Esophagus muscularis mucosa (tissue), 4 donors: ENCODE data around the gene PLPPR2. TPM values are rescaled to one million over a fixed set of nuclear protein-coding genes. Genes with fewer than 3 reads are reported as not detected.
"Not testable (repeated sequence)": the region's sequence is repeated elsewhere in the genome, so short reads cannot be mapped to it uniquely, and the experiment has no call there.

Source experiments
- DNase-seq: peaks from one replicate; pipeline ENCODE4 v3.0.0-alpha.2; 2017; ENCODE audit errors: extremely low spot score
- H3K27ac ChIP-seq, 4 donors: fragments of 200-600 bp; sonication (generic); replicated peaks in 1 of 4; 1 replicate in 3 of 4; 2 replicates in 1 of 4; pipeline ENCODE4 v1.5.1; 2016 to 2019; ENCODE audit warnings: mild to moderate bottlenecking in 1 of 4
- H3K27me3 ChIP-seq, 4 donors: fragments of 200-600 bp; sonication (generic); one replicate each; pipeline versions ENCODE4 v1.5.1 to v1.6.0; 2016 to 2019
- H3K36me3 ChIP-seq, 4 donors: fragments of 200-600 bp; sonication (generic); one replicate each; pipeline ENCODE4 v1.5.1; 2016 to 2019
- H3K4me1 ChIP-seq, 4 donors: fragments of 200-600 bp; sonication (generic); one replicate each; pipeline ENCODE4 v1.5.1; 2016 to 2019
- H3K4me3 ChIP-seq, 4 donors: fragments of 200-600 bp; sonication (generic); 1 replicate in 2 of 4; 2 replicates in 2 of 4; pipeline ENCODE4 v1.5.1; 2016 to 2019; ENCODE audit warnings: mild to moderate bottlenecking in 4 of 4, moderate library complexity in 1 of 4
- H3K9me3 ChIP-seq, 4 donors: fragments of 200-600 bp; sonication (generic); 1 replicate in 3 of 4; 2 replicates in 1 of 4; pipeline ENCODE4 v1.5.1; 2016 to 2019
- CTCF ChIP-seq, 3 experiments: fragments of 200-600 bp in 2 of 3; fragments of 450-650 bp in 1 of 3; sonication (generic) in 2 of 3; IDR thresholded peaks; one replicate each; pipeline ENCODE4 v1.5.1; 2017 to 2019; ENCODE audit warnings: antibody characterized with exemption in 3 of 3, mild to moderate bottlenecking in 2 of 3, moderate library complexity in 1 of 3
- EP300 ChIP-seq: sonication (generic); formaldehyde crosslinking; IDR thresholded peaks from one replicate; pipeline ENCODE4 v1.6.1; 2017; ENCODE audit warnings: antibody characterized with exemption
- POLR2A ChIP-seq: fragments of 450-650 bp; IDR thresholded peaks from one replicate; pipeline ENCODE4 v1.6.1; 2017; ENCODE audit warnings: antibody characterized with exemption, moderate library complexity, mild to moderate bottlenecking, low read depth
- POLR2AphosphoS5 ChIP-seq, 2 donors: sonication (generic); formaldehyde crosslinking; IDR thresholded peaks; one replicate each; pipeline ENCODE4 v1.6.1; 2017; ENCODE audit warnings: antibody characterized with exemption in 2 of 2
- WGBS: methylation state at CpG from one replicate; pipeline ENCODE4 v1.1.5; 2018; 5-methylcytosine and 5-hydroxymethylcytosine counted together
- intact Hi-C: fragments of 100-400 bp; cut with DNase I; formaldehyde crosslinking; loops from one replicate; pipeline ENCODE4 v1.15.1; 2023
- total RNA-seq, 4 donors: library from RNA; depleted of rRNA; stranded (reverse); fragments of >200 nt; gene quantifications; one replicate each; pipeline versions ENCODE4 v1.1.0 to v1.2.1, GENCODE V29; 2016

The PLPPR2 gene
- total RNA-seq, 4 donors from 2014 or later = 32.0 to 49.8 (median 37.5) TPM

- peak overlapping the region; percentile 59 to 78 (median 66) for H3K4me3 ChIP-seq
- peaks cover 32 to 52% (median 50%) of the 10 kb centered on the region in 4 donors for H3K4me1 ChIP-seq
- H3K9me3 ChIP-seq = no peaks in the 10 kb centered on the region
- H3K36me3 ChIP-seq = peaks cover 0 to 12% (median 4%) of the 10 kb centered on the region in 4 donors
- H3K27me3 ChIP-seq = no peaks in the 10 kb centered on the region
- WGBS = 8% methylated on average over 21 of the region's 27 CpGs
- TF ChIP-seq POLR2AphosphoS5 (IDR thresholded peaks at IDR 0.05) (peak; percentile 84 to 90), EP300 (no peak)
- no peak for DNase-seq
- H3K27ac ChIP-seq = peak overlapping the region; percentile 84 to 95 (median 90)
- intact Hi-C loops = no loop called here
Observed at GRCh38 chr19:11375143-11375948, 20.1 kb downstream of the PLPPR2 start.

- Histone ChIP-seq H3K27ac (peak overlapping the region; percentile 33 to 90 (median 52)), H3K4me3 (no peak overlapping the region), H3K9me3 (no peaks in the 10 kb centered on the region), H3K36me3 (peaks cover 0 to 12% (median 4%) of the 10 kb centered on the region in 4 donors), H3K4me1 (peaks cover 43 to 66% (median 65%) of the 10 kb centered on the region in 4 donors), H3K27me3 (peaks cover 0 to 9% (median 6%) of the 10 kb centered on the region in 4 donors)
- no peak for DNase-seq
- intact Hi-C loops = no loop called here
- no peak for TF ChIP-seq EP300
- TF ChIP-seq CTCF (IDR thresholded peaks at IDR 0.05) = no peak
- TF ChIP-seq POLR2AphosphoS5 (IDR thresholded peaks at IDR 0.05) = no peak
- no peak for TF ChIP-seq POLR2A
Observed at GRCh38 chr19:11377237-11377636, 22.0 kb downstream of the PLPPR2 start.

GRCh38 chr19:11377756-11378155 is 22.5 kb downstream of the PLPPR2 start:
- peaks cover 44 to 72% (median 69%) of the 10 kb centered on the region in 4 donors for H3K4me1 ChIP-seq
- H3K27me3 ChIP-seq = peaks cover 0 to 14% (median 10%) of the 10 kb centered on the region in 4 donors
- peaks cover 0 to 12% (median 4%) of the 10 kb centered on the region in 4 donors for H3K36me3 ChIP-seq
- no peak for DNase-seq
- no peak overlapping the region for H3K4me3 ChIP-seq
- intact Hi-C loops = no loop called here
- peak overlapping the region; percentile 33 to 90 (median 52) for H3K27ac ChIP-seq
- 100% methylated on average over 3 of the region's 3 CpGs for WGBS
- TF ChIP-seq CTCF (IDR thresholded peaks at IDR 0.05) (no peak), POLR2AphosphoS5 (IDR thresholded peaks at IDR 0.05) (no peak), POLR2A (no peak), EP300 (no peak)
- no peaks in the 10 kb centered on the region for H3K9me3 ChIP-seq

GRCh38 chr19:11378319-11379189 is 23.3 kb downstream of the PLPPR2 start:
- Histone ChIP-seq H3K9me3 (no peaks in the 10 kb centered on the region), H3K27me3 (peaks cover 0 to 22% (median 18%) of the 10 kb centered on the region in 4 donors), H3K27ac (peak overlapping the region; percentile 33 to 90 (median 52)), H3K4me3 (no peak overlapping the region), H3K4me1 (peaks cover 52 to 78% (median 76%) of the 10 kb centered on the region in 4 donors), H3K36me3 (peaks cover 0 to 12% (median 4%) of the 10 kb centered on the region in 4 donors)
- DNase-seq = no peak
- TF ChIP-seq CTCF (IDR thresholded peaks at IDR 0.05) (peak; percentile 28 to 69 (median 32)), POLR2AphosphoS5 (IDR thresholded peaks at IDR 0.05) (no peak)
- intact Hi-C loops = no loop called here
- 49% methylated on average over 7 of the region's 8 CpGs for WGBS

- intact Hi-C loops, H3K9me3 ChIP-seq, H3K4me3 ChIP-seq, H3K27ac ChIP-seq, DNase-seq: not testable (repeated sequence)
- Histone ChIP-seq H3K27me3 (peaks cover 0 to 30% (median 23%) of the 10 kb centered on the region in 4 donors), H3K36me3 (peaks cover 0 to 12% (median 4%) of the 10 kb centered on the region in 4 donors), H3K4me1 (peaks cover 54 to 78% (median 76%) of the 10 kb centered on the region in 4 donors)
- WGBS = 92% methylated on average over 14 of the region's 14 CpGs
Observed at GRCh38 chr19:11379269-11379845, 24.1 kb downstream of the PLPPR2 start.
